GM21737 (cell line): Measurements from ENCODE around the gene AZU1.
"Not testable (repeated sequence)": the region's sequence is repeated elsewhere in the genome, so short reads cannot be mapped to it uniquely, and the experiment has no call there.

Source experiments
- ATAC-seq: cut with Tn5 transposase; IDR thresholded peaks from one replicate; pipeline ENCODE4 v1.9.1; 2021; ENCODE audit warnings: mild to moderate bottlenecking, moderate library complexity; ENCODE audit not compliant: unreplicated experiment

The AZU1 gene

DNA sequence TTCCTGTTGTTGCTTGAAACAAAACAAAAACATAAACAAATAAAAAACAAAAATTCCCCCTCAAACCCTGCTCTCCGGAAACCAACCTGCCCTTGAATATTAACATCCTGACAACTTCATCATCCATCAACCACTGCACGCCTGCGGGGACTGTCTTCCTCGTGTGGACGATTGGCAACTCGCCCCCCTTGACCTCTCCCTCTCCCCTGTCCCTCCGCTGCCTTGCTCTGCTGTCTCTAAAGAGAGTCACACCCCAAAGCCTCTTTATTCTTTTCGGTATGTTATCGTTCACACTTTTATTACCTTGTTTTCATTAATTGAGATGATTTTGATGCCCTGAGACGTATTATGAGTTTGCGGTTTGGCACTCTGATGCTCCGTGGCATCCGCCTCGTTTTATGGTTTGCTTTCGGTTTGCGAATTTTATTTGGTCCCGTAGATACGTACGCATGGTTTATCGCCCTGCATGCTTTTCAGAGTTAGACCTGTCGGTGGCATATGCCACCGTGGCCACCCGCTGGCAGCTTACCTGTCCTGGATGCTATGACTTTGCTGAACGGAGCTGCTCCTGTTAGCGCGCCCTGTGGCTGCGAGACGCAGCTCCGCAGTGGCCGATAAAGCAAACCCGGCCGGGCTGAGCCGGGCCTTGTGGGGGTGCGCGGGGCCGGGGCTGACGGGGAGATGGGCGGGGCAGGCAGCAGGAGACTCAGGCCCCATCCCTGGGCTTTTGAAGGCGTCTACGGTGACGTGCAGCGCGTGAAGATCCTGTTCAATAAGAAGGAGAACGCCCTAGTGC, 19.8 kb upstream of the AZU1 start:
- no peak for ATAC-seq

DNA sequence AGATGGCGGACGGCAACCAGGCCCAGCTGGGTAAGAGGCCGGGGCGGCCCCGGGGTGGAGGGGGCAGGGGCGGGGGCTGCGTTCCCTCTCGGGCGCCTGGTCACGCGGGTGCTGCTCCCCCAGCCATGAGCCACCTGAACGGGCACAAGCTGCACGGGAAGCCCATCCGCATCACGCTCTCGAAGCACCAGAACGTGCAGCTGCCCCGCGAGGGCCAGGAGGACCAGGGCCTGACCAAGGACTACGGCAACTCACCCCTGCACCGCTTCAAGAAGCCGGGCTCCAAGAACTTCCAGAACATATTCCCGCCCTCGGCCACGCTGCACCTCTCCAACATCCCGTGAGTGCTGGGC, 19.2 kb upstream of the AZU1 start:
- ATAC-seq, result no peak

DNA sequence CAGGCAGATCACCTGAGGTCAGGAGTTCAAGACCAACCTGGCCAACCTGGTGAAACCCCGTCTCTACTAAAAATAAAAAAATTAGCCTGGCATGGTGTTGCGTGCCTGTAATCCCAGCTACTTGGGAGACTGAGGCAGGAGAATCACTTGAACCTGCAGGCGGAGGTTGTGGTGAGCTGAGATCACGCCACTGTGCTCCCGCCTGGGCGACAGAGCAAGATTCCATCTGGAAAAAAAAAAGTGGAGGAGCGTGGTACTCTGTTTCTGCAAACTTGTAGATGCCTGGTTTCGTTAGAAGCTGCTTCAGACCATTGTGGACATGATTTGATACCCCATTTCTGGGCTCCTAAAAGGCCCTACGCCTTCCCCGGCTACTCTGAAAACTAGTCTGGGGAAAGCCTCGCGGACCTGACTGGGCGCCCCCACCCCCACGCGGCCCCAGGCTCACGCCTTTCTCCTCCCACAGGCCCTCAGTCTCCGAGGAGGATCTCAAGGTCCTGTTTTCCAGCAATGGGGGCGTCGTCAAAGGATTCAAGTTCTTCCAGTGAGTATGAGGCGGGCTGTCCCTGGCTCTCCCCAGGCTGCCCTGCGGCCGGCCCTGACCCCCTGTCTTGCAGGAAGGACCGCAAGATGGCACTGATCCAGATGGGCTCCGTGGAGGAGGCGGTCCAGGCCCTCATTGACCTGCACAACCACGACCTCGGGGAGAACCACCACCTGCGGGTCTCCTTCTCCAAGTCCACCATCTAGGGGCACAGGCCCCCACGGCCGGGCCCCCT, 17.4 kb upstream of the AZU1 start:
- ATAC-seq, result no peak

DNA sequence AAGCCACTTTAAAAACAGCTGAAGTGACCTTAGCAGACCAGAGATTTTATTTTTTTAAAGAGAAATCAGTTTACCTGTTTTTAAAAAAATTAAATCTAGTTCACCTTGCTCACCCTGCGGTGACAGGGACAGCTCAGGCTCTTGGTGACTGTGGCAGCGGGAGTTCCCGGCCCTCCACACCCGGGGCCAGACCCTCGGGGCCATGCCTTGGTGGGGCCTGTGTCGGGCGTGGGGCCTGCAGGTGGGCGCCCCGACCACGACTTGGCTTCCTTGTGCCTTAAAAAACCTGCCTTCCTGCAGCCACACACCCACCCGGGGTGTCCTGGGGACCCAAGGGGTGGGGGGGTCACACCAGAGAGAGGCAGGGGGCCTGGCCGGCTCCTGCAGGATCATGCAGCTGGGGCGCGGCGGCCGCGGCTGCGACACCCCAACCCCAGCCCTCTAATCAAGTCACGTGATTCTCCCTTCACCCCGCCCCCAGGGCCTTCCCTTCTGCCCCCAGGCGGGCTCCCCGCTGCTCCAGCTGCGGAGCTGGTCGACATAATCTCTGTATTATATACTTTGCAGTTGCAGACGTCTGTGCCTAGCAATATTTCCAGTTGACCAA, 16.7 kb upstream of the AZU1 start:
- no peak for ATAC-seq

DNA sequence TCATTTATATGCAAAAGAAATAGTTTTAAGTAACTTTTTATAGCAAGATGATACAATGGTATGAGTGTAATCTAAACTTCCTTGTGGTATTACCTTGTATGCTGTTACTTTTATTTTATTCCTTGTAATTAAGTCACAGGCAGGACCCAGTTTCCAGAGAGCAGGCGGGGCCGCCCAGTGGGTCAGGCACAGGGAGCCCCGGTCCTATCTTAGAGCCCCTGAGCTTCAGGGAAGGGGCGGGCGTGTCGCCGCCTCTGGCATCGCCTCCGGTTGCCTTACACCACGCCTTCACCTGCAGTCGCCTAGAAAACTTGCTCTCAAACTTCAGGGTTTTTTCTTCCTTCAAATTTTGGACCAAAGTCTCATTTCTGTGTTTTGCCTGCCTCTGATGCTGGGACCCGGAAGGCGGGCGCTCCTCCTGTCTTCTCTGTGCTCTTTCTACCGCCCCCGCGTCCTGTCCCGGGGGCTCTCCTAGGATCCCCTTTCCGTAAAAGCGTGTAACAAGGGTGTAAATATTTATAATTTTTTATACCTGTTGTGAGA, 16.1 kb upstream of the AZU1 start:
- no peak for ATAC-seq

DNA sequence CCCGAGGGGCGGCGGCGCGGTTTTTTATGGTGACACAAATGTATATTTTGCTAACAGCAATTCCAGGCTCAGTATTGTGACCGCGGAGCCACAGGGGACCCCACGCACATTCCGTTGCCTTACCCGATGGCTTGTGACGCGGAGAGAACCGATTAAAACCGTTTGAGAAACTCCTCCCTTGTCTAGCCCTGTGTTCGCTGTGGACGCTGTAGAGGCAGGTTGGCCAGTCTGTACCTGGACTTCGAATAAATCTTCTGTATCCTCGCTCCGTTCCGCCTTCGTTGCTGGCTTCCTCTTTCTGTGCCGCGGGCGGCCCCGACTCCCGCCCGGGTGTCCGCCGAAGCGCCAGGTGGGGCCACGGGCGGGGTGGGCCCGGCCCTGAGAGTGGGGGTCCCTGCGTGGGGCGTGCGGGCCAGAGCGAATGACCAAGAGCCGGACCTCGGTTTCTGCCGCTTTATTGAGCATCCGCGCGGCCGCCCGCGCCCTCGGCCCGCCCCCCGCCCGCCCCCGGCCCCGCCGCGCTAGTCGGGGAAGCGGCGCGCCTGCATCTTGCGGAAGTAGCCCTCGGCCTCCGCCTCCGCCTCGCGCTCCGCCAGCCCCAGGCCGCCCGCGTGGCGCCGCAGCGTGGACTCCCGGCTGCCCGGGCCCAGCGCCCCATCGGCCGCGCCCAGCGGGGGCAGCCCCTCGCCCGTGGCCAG, 15.4 kb upstream of the AZU1 start:
- no peak for ATAC-seq

DNA sequence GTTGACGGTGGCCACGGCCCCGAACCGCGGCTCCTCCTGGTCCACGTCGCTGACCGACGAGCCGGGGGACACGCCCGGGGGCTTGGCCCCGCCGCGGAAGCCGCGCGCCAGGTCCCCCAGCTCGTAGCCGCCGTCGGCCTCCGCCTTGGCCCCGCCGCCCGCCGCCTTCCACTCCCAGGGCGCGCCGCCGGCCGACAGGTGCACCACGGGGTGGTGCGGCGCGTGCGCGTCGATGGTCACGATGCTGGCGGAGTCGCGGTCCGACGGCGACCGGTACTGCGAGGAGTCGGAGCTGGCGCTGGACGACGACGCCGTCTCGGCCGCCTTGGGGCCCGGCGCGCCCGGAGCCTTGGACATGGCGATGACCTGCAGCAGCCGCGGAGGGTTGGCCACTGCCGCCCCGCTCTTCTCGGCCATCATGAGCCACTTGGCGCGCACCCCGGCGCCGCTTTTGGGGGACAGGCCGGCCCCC, 14.9 kb upstream of the AZU1 start:
- no peak for ATAC-seq

DNA sequence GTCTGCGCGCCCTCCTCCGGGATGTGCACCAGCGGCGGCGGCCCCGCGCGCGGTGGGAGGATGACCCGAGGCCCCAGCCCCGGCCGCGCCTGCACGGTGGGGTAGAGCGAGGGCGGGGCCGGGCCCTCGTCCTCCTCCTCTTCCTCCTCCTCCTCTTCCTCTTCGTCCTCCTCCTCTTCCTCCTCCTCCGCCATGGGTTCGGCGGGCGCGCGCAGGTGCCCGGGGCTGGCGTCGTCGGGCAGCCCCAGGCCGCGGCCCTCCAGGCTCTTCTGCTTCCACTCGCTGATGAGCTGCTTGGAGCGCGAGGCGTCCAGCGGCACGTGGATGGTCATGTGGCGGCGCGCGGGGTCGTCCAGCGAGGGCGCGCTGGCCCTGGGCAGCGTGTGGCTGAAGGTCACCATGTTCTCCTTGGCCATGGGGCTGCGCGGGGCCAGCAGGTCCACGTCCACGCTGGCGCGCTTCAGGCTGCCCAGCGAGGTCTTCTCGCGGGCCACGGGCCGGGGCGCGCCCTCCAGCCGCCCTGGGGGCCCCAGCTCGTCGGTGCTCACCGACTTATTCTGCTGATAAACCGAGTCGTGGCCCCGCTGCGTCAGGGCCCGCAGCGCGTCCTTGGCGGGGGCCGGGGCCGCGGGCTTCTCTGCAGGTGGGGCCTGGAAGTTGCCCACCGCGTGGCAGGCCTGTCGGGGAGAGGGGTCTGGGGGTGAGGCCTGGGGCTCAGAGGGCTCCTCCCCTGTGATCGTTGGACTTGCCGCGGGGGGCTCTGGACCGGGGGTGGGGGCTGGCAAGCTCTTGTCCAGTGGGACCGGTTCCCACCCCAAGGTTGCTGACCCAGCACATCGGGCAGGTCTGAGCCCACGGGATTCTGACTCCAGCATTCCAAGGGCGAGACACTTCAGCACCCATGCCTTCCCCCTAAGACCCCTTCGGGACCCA, 14.2 kb upstream of the AZU1 start:
- ATAC-seq, result no peak

DNA sequence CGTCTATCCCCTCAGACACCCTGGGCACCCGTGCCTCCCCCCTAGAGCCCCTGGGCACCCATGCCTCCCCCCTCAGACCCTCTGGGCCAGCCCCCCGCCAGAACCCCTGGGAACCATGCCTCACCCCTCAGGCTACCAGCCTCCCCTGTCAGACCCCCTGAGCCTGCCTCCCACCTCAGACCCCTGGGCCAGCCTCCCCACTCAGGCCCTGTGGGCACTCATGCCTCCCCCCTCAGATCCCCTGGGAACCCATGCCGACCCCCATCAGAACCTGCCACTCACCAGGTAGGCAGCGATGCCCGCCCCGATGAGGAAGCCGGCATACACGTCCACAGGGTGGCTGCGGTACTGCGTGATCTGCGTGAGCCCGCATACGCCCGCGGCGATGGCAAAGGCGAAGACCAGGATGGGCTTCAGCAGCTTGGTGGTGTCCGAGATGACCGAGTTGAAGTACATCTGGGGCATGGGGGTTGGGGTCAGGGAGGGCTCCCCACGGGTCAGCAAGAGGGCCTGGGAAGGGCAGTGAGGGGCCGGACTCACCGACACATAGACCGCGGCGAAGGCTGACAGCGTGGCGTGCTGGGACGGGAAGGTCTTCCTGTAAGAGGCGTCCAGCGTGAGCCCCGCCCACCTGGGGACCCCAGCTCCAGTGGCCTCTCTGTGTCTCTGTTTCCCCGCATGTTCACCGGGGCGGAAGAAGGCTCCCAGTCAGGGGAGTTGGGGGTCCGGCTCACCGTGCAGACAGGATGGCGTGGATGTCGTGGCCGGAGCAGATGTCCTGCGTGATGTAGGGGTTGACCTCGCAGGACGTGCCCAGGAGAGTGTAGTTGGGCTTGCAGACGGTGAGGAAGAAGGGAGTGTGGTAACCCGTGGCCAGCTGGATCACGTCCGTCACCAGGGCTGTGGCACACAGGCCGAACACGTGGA, 13.2 kb upstream of the AZU1 start:
- no peak for ATAC-seq

DNA sequence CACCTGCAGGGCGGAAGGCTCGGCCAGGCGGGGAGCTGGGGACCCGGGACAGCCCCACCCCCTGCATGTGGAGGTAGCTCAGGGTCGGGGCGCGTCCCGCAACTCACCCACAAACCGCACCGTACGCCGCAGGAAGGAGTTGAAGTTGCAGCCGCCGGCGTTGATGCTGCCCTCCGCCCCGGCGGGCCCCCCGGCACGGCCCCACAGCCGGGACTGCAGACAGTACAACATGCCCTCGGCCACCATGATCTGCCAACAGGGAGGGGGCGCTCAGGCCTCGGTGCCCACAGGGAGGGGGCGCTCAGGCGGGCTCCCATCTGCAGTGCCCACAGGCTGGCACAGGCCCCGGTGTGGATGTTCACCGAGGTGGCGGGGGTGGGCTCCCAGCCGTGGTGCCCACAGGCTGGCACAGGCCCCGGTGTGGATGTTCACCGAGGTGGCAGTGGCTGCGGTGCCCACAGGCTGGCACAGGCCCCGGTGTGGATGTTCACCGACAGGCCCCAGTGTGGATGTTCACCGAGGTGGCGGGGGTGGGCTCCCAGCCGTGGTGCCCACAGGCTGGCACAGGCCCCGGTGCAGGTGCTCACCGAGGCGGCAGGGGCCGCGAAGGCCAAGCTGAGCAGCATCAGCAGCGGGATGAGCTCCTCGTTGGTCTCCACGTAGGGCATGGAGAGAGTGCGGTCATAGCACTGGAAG, 12.4 kb upstream of the AZU1 start:
- ATAC-seq, result no peak

DNA sequence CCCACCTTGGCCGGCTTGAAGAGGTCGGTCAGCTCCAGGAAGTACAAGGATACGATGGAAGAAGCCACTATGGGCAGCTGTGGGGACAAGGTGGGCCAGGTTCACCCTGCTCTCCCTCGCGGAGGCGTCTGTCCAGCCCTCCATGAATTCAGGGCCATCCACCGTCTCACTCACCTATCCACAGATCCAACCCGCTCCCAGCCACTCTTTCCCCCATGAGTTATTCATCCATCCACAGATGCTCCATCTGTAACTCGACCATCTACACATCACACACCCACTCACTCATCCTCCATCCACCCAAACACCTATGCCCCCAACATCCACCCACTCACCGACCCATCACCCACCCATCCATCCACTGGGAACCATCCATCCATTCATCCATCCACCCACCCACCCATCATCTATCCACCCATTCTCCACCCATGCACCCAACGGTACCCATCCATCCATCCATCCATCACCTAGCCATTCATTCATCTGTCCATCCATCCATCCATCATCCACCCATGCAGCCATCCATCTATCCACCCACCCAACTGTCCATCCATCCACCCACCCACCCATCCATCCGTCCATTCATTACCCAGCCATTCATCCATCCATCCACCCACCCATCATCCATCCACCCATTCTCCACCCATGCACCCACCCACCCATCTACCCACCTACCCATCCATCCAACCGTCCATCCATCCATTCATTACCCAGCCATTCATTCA, 11.7 kb upstream of the AZU1 start:
- ATAC-seq, result no peak

DNA sequence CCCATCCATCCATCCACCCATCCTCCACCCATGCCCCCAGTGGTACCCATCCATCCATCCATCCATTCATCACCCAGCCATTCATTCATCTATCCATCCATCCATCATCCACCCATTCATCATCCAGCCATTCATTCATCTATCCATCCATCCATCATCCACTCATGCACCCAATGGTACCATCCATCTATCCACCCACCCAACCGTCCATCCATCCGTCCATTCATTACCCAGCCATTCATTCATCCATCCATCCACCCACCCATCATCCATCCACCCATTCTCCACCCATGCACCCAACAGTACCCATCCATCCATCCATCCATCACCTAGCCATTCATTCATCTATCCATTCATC, 11.2 kb upstream of the AZU1 start:
- no peak for ATAC-seq

DNA sequence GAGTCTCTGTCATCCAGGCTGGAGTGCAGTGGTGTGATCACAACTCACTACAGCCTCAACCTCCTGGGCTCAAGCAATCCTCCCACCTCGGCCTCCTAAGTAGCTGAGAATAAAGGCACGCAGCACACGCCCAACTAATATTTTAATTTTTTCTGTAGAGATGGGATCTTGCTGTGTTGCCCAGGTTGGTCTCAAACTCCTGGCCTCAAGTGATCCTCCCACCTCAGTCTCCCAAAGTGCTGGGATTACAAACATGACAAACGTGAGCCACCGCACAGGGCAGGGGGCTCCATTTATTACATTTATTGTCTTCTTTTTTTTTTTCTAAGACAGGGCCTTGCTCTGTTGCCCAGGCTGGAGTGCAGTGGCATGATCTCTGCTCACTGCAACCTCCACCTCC, 7.4 kb upstream of the AZU1 start:
- not testable (repeated sequence) for ATAC-seq

DNA sequence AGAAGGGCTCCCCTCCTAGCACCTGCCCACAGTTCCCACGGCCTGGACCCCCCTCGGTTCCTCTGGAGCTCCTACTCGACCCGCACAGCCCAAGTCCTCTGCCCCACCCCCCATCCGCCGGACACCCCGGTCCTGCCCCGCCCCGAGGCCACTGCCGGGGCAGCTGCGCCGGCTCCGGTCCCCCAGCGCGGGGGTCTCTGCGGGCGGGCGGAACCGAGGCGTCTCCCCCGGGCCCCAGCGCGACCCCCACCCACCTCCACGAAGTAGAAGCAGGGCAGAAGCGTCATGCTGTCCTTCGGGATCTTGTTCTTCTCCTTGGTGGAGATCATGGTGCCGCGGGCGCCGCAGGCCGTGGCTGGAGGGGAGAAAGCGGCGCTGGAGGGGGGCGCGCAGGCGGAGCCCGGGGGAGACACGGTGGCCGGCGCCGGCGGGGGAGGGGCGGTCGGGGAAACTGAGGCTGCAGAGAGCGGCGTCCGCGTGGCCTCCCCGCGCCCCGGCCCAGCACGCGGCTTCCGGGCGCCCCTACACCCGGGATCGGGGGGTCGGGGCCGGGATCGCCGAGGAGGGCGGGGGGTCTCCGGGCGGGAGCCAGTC, 6.3 kb upstream of the AZU1 start:
- no peak for ATAC-seq

DNA sequence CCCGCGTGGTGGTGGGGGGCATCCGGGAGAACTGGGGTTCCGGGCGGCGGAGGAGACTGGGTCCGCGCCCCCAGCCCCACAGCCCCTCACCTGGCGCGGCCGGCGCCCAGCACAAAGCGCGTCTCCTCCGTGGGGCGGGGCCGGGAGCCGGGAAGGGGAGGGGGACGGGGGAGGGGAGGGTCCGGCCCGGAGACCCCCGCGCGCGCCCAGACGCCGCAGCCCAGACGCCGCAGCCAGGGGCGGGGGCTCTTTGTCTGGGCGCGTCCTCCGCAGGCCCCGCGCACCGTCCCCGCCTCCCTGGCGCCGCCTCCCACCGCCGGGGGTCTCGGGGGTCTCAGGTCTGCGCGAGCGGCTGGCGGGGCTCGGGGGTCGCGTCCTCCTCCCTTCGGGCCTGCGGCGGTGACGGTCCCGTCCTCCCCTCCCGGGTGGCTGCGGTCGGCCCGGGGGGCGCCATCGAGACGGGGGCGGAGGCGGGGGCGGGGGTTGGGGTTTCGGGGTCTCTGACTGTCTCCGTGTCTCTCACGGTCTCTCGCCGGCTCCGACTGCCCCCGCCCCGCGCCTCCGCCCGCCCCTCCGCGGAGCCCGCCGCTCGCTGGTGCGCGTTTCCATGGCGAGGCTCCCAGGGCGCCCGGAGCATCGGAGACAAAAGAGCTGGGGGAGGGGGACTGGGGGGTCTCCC, 5.7 kb upstream of the AZU1 start, which contains the start of gene PLPPR3:
TSS of gene PLPPR3 (minus strand) at position 131 of the 679 bp plus-strand sequence. CDS start 396 bp downstream, outside the sequence.
- no peak for ATAC-seq

DNA sequence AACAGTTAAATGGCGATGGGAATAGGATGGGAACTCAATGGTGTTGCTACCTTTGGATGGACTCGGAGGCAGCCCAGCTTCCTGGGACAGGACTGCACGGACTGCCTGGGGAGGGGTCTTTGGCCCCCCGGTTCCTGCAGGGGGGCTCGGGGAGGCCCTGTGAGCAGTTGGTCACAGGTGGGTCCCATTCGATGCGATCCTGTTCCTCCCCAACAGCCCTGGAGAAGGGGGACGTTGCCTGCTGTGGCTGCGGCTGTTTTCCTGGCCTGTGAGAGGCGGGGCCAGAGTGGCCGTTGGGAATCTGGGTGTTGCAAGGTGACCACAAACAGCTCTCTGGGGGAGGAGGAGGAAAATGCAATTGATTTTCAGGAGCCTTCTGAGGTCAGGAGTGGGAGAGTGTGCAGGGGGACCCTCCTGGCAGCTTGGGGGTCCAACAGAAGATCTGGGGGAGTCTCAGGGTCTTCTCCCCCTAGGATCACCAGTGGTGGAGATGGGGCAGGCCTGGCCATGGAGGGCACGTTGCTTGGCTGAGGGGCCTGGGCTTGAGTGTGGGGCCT, 4.0 kb upstream of the AZU1 start:
- ATAC-seq, result no peak
